Lower lobe of right lung (tissue), 2 donors: Measurements from ENCODE around the gene NFATC2. TPM values are rescaled to one million over a fixed set of nuclear protein-coding genes. Genes with fewer than 3 reads are reported as not detected.

Source experiments
- ATAC-seq, 2 donors: fragments of 200-7000 bp; cut with Tn5 transposase; one replicate each; pipeline ENCODE4 v1.9.1; 2020 to 2022; ENCODE audit warnings: mild to moderate bottlenecking in 2 of 2, moderate library complexity in 2 of 2
- DNase-seq: peaks from one replicate; pipeline ENCODE4 v3.0.0-alpha.2; 2020
- H3K27ac ChIP-seq: fragments of 200-600 bp; one replicate; pipeline ENCODE4 v1.8.0; 2022
- H3K27me3 ChIP-seq: fragments of 200-600 bp; one replicate; pipeline ENCODE4 v1.8.0; 2022; ENCODE audit warnings: low read depth
- H3K36me3 ChIP-seq: fragments of 200-600 bp; one replicate; pipeline ENCODE4 v1.8.0; 2022; ENCODE audit warnings: mild to moderate bottlenecking
- H3K4me1 ChIP-seq: fragments of 200-600 bp; one replicate; pipeline ENCODE4 v1.8.0; 2022
- H3K4me3 ChIP-seq: fragments of 200-600 bp; one replicate; pipeline ENCODE4 v1.8.0; 2022; ENCODE audit warnings: mild to moderate bottlenecking
- H3K9me3 ChIP-seq: fragments of 200-600 bp; one replicate; pipeline ENCODE4 v1.8.0; 2022
- CTCF ChIP-seq: fragments of 200-600 bp; IDR thresholded peaks from one replicate; pipeline ENCODE4 v1.8.0; 2022; ENCODE audit warnings: antibody characterized with exemption, mild to moderate bottlenecking
- intact Hi-C: fragments of 100-400 bp; cut with DNase I; formaldehyde crosslinking; loops from one replicate; pipeline ENCODE4 v1.11.0; 2022
- total RNA-seq: library from RNA; stranded (reverse); fragmentation: NEBNext Ultra II Directional; extraction: Animal tissue kit (Norgen Biotek cat#: 25700); gene quantifications from one replicate; pipeline ENCODE4 v1.2.1, GENCODE V29; 2021
- donor health status: DM: no; HTN: yes; CAD: no; lungs with severe emphysema.

NFATC2 gene
- total RNA-seq, 1 donor from 2014 or later = 6.6 TPM

GRCh38 chr20:51440589-51440988 lies 101.9 kb downstream of the NFATC2 start:
- H3K4me3 ChIP-seq = no peak overlapping the region
- H3K27ac ChIP-seq = no peak overlapping the region
- H3K27me3 ChIP-seq = no peaks in the 10 kb centered on the region
- no peaks in the 10 kb centered on the region for H3K36me3 ChIP-seq
- no peaks in the 10 kb centered on the region for H3K4me1 ChIP-seq
- ATAC-seq (no peak), DNase-seq (no peak)
- H3K9me3 ChIP-seq = no peaks in the 10 kb centered on the region
- TF ChIP-seq CTCF = no peak
- intact Hi-C loops = no loop called here

- H3K36me3 ChIP-seq = peaks cover 9% of the 10 kb centered on the region
- intact Hi-C loops = no loop called here
- no peaks in the 10 kb centered on the region for H3K9me3 ChIP-seq
- H3K27ac ChIP-seq = no peak overlapping the region
- DNase-seq = no peak
- no peak overlapping the region for H3K4me3 ChIP-seq
- no peak for ATAC-seq
- H3K4me1 ChIP-seq = no peaks in the 10 kb centered on the region
- no peak for TF ChIP-seq CTCF
- no peaks in the 10 kb centered on the region for H3K27me3 ChIP-seq
Measured at GRCh38 chr20:51439160-51439689, 103.3 kb downstream of the NFATC2 start.

- peaks cover 9% of the 10 kb centered on the region for H3K36me3 ChIP-seq
- H3K27me3 ChIP-seq = no peaks in the 10 kb centered on the region
- no peak for TF ChIP-seq CTCF
- no peaks in the 10 kb centered on the region for H3K9me3 ChIP-seq
- H3K4me1 ChIP-seq = no peaks in the 10 kb centered on the region
- H3K4me3 ChIP-seq = no peak overlapping the region
- no peak for DNase-seq
- H3K27ac ChIP-seq = no peak overlapping the region
- ATAC-seq = no peak
- intact Hi-C loops = no loop called here
Measured at GRCh38 chr20:51438136-51438535, 104.4 kb downstream of the NFATC2 start.

GRCh38 chr20:51437182-51437924 lies 105.2 kb downstream of the NFATC2 start:
- TF ChIP-seq CTCF = no peak
- no peaks in the 10 kb centered on the region for H3K9me3 ChIP-seq
- no peak overlapping the region for H3K4me3 ChIP-seq
- no peak overlapping the region for H3K27ac ChIP-seq
- DNase-seq = no peak
- no peak for ATAC-seq
- intact Hi-C loops = no loop called here
- H3K27me3 ChIP-seq = no peaks in the 10 kb centered on the region
- H3K36me3 ChIP-seq = peaks cover 17% of the 10 kb centered on the region
- H3K4me1 ChIP-seq = no peaks in the 10 kb centered on the region

- H3K27me3 ChIP-seq = no peaks in the 10 kb centered on the region
- TF ChIP-seq CTCF = no peak
- ATAC-seq (no peak), DNase-seq (no peak)
- no peak overlapping the region for H3K4me3 ChIP-seq
- H3K4me1 ChIP-seq = no peaks in the 10 kb centered on the region
- intact Hi-C loops = no loop called here
- H3K9me3 ChIP-seq = no peaks in the 10 kb centered on the region
- no peak overlapping the region for H3K27ac ChIP-seq
- peaks cover 23% of the 10 kb centered on the region for H3K36me3 ChIP-seq
Measured at GRCh38 chr20:51434580-51435247, 107.8 kb downstream of the NFATC2 start.
